ENCODE data around the gene CALML6. TPM values are rescaled to one million over a fixed set of nuclear protein-coding genes. Genes with fewer than 3 reads are reported as not detected.

CALML6 gene, protein sequence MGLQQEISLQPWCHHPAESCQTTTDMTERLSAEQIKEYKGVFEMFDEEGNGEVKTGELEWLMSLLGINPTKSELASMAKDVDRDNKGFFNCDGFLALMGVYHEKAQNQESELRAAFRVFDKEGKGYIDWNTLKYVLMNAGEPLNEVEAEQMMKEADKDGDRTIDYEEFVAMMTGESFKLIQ
- not detected for total RNA-seq

DNA sequence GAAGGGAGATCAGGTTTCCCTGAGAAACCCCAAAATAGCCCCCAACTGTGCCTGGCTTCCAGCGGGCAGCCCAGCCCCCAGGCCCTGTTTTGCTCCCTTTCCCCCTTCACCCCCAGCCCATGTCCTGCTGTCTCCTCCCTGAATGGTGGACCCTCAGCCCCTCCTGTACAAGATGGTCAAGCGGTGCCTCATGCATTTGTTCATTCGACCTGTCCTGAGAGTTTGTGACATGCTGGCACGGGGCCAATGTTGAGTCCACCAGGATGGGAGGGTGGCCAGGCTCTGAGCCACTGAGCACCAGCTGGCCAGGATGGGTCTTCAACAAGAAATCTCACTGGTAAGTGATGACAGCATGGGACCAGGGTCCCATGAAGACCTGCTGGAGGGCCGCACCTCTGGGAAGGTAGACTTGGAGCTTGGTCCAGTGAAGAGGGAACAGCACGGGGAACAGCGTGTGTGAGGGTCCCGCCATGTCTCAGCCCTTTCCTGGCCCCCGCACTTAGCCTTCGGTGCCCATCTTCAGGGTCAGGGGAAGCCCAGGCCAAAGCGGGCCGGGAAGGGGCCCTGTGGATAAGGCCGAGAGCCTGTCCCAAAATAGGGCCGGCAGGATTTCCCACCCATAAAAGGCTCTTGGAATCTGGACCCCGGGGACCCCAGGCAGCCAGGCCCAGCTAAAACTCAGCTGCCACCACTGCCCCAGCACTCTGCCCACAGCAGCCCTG lies at the start of gene CALML6:
CALML6 (plus strand) TSS at position 290 of the 722 bp plus-strand sequence; CDS start at position 311, 21 bp downstream.
- Histone ChIP-seq H3K27ac (no peak within 1 kb of the TSS), H3K4me3 (no peak within 1 kb of the TSS)

DNA sequence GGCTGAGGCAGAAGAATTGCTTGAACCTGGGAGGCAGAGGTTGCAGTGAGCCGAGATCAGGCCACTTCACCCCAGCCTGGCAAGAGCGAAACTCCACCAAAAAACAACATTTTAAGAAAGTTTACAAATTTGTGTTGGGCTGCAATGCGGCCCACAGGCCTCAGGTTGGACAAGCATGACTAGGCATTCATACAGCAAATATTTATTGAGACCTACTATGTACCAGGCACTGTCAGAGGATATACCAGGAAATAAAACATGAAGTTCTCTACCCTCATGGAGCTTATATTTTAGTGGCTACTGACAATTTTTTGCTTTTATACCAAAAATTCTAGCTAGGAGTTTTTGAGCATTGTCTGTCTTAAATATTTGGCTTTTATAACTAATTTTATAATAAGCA lies 47.9 kb upstream of the CALML6 start:
- peaks cover under 1 to 55% (median 10%) of the 10 kb centered on the region in 4 donors for H3K4me1 ChIP-seq
- H3K36me3 ChIP-seq: no peaks in the 10 kb centered on the region
- no peak for DNase-seq
- no peak overlapping the region for H3K27ac ChIP-seq
- H3K27me3 ChIP-seq: no peaks in the 10 kb centered on the region
- H3K4me3 ChIP-seq: no peak overlapping the region
- TF ChIP-seq, protein P1, sequence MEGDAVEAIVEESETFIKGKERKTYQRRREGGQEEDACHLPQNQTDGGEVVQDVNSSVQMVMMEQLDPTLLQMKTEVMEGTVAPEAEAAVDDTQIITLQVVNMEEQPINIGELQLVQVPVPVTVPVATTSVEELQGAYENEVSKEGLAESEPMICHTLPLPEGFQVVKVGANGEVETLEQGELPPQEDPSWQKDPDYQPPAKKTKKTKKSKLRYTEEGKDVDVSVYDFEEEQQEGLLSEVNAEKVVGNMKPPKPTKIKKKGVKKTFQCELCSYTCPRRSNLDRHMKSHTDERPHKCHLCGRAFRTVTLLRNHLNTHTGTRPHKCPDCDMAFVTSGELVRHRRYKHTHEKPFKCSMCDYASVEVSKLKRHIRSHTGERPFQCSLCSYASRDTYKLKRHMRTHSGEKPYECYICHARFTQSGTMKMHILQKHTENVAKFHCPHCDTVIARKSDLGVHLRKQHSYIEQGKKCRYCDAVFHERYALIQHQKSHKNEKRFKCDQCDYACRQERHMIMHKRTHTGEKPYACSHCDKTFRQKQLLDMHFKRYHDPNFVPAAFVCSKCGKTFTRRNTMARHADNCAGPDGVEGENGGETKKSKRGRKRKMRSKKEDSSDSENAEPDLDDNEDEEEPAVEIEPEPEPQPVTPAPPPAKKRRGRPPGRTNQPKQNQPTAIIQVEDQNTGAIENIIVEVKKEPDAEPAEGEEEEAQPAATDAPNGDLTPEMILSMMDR (IDR thresholded peaks at IDR 0.05): no peak
- no peak for TF ChIP-seq POLR2A (IDR thresholded peaks at IDR 0.05)
- no peaks in the 10 kb centered on the region for H3K9me3 ChIP-seq

More for the DNA sequence above, at the start of gene CALML6:
- TF ChIP-seq, protein P1 (IDR thresholded peaks at IDR 0.05): no peak
- TF ChIP-seq POLR2A (IDR thresholded peaks at IDR 0.05): no peak
- Histone ChIP-seq H3K27me3 (no peaks in the 10 kb centered on the region), H3K36me3 (no peaks in the 10 kb centered on the region), H3K4me1 (peaks cover 7 to 14% (median 11%) of the 10 kb centered on the region in 4 donors), H3K9me3 (no peaks in the 10 kb centered on the region)
- DNase-seq: no peak

DNA sequence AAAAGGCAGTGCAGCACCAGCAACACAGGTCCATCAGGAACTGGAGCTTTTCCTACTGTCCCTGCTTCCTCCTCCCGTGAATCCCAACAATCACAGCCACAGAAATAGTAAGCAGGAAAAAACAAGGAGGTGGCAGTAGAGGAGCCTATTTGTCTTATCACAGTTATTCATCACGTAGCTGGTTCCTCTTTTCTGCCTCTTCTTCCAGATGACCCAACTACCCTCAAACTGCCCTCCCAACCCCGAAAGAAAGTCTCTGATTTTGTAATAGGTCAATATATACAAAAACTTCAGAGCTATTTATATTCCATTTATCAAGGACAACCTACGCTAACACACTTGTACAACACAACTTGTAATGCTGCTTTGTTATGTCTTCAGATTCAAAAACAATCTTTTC lies 45.6 kb upstream of the CALML6 start:
- Histone ChIP-seq H3K27me3 (no peaks in the 10 kb centered on the region), H3K36me3 (no peaks in the 10 kb centered on the region), H3K9me3 (no peaks in the 10 kb centered on the region), H3K4me3 (no peak overlapping the region), H3K27ac (peak overlapping the region in 1 of 4 donors; percentile 1), H3K4me1 (peaks cover 8 to 55% (median 13%) of the 10 kb centered on the region in 4 donors)
- TF ChIP-seq, protein P1 (IDR thresholded peaks at IDR 0.05): no peak
- TF ChIP-seq POLR2A (IDR thresholded peaks at IDR 0.05): no peak
- no peak for DNase-seq

DNA sequence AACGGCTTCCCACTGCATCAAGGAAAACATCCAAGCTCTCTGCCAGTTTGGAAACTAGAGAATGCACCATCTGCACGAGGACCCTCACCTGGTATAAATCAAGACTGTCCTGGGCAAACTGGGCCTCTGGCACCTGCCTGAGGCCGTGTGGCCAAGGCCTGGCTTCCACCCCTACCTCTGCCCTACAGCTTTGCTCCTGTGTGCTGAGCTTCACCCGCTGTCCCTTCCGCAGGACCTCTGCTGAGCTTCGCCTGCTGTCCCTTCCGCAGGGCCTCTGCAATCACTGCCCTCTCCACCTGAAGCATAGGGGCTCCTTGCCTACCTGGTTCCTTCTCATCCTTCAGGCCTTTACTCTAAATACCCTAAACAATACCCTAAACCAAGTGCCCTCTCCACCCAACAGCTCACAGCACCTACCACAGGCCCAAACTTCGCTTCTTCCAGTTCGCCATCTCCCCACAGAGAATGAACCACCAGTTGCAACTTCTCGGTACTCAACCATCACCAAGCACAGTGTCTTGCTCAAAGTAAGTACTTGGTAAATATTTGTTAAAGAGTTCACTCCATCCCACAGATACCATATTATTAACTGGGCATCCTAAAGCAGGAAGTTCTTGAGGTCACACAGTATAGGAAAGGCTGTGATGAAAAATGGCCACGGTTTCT lies 42.6 kb upstream of the CALML6 start:
- Histone ChIP-seq H3K4me1 (peaks cover 11 to 69% (median 14%) of the 10 kb centered on the region in 4 donors), H3K4me3 (no peak overlapping the region), H3K36me3 (peaks cover 0 to 10% (median 0%) of the 10 kb centered on the region in 3 donors), H3K27ac (peak overlapping the region in 1 of 4 donors; percentile 60), H3K27me3 (no peaks in the 10 kb centered on the region), H3K9me3 (no peaks in the 10 kb centered on the region)
- TF ChIP-seq POLR2A (IDR thresholded peaks at IDR 0.05): no peak
- TF ChIP-seq, protein P1 (IDR thresholded peaks at IDR 0.05): no peak
- no peak for DNase-seq

DNA sequence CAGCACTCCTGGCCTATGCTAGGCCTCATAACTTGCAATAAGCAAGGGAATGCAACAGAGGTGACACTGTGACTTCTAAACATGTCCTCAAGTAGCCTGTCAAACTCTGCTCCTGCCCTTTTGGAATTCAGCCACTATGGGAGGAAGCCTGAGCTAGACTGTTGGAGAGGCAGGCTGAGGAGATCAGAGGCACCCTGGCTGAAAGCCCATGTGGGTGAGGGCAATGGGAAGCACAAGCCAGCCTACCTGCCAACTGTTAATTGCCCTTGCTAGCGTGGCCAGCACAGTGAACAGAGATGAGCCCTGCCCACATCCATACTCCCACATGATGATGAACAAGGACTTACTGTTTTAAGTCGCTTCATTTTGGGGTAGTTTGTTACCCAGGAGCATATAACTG lies 41.9 kb upstream of the CALML6 start:
- peak overlapping the region in 1 of 4 donors; percentile 60 for H3K27ac ChIP-seq
- H3K4me3 ChIP-seq: no peak overlapping the region
- DNase-seq: peak in 2 of 3 donors; percentile 74 to 81
- no peaks in the 10 kb centered on the region for H3K9me3 ChIP-seq
- peaks cover 0 to 10% (median 0%) of the 10 kb centered on the region in 3 donors for H3K36me3 ChIP-seq
- TF ChIP-seq, protein P1 (IDR thresholded peaks at IDR 0.05): no peak
- TF ChIP-seq POLR2A (IDR thresholded peaks at IDR 0.05): no peak
- H3K27me3 ChIP-seq: no peaks in the 10 kb centered on the region
- H3K4me1 ChIP-seq: peaks cover 11 to 74% (median 16%) of the 10 kb centered on the region in 4 donors

All from Peyer's patch (tissue), 4 donors.